ENCODE measurements around the gene COG6. TPM values are rescaled to one million over a fixed set of nuclear protein-coding genes. Genes with fewer than 3 reads are reported as not detected.
A peak's percentile ranks its signal among the peaks of the same experiment; 100 is the strongest.

The COG6 gene
- total RNA-seq, 4 donors from 2014 or later, result 13.0 to 19.9 (median 14.3) TPM

GRCh38 chr13:39749528-39749927, 94.1 kb downstream of the COG6 start:
- H3K27me3 ChIP-seq, result no peaks in the 10 kb centered on the region
- no peak overlapping the region for H3K4me3 ChIP-seq
- H3K9me3 ChIP-seq, result no peaks in the 10 kb centered on the region
- peaks cover 0 to 15% (median 6%) of the 10 kb centered on the region in 4 donors for H3K36me3 ChIP-seq
- no peak for DNase-seq (ENCODE audit: extremely low spot score)
- intact Hi-C loops (cut with DNase I), result no loop called here
- H3K4me1 ChIP-seq, result no peaks in the 10 kb centered on the region
- H3K27ac ChIP-seq (replicated peaks in 1 of 4), result no peak overlapping the region
- no peak for TF ChIP-seq EP300 (IDR thresholded peaks at IDR 0.05)
- no peak for TF ChIP-seq POLR2AphosphoS5 (IDR thresholded peaks at IDR 0.05)
- TF ChIP-seq POLR2A (IDR thresholded peaks at IDR 0.05; ENCODE audit: low read depth), result no peak
- no peak for TF ChIP-seq CTCF (IDR thresholded peaks at IDR 0.05)

GRCh38 chr13:39751805-39752204, 96.3 kb downstream of the COG6 start:
- DNase-seq (ENCODE audit: extremely low spot score), result no peak
- Histone ChIP-seq H3K27ac (replicated peaks in 1 of 4) (no peak overlapping the region), H3K27me3 (no peaks in the 10 kb centered on the region), H3K4me3 (no peak overlapping the region), H3K9me3 (no peaks in the 10 kb centered on the region), H3K36me3 (peaks cover 0 to 15% (median 6%) of the 10 kb centered on the region in 4 donors), H3K4me1 (no peaks in the 10 kb centered on the region)
- TF ChIP-seq POLR2AphosphoS5 (IDR thresholded peaks at IDR 0.05), result no peak
- TF ChIP-seq POLR2A (IDR thresholded peaks at IDR 0.05; ENCODE audit: low read depth), result no peak
- no peak for TF ChIP-seq CTCF (IDR thresholded peaks at IDR 0.05)
- TF ChIP-seq EP300 (IDR thresholded peaks at IDR 0.05), result no peak
- intact Hi-C loops (cut with DNase I), result no loop called here

- no peak overlapping the region for H3K4me3 ChIP-seq
- DNase-seq (ENCODE audit: extremely low spot score), result no peak
- no peaks in the 10 kb centered on the region for H3K36me3 ChIP-seq
- H3K27ac ChIP-seq (replicated peaks in 1 of 4), result no peak overlapping the region
- no peak for TF ChIP-seq EP300 (IDR thresholded peaks at IDR 0.05)
- no peak for TF ChIP-seq CTCF (IDR thresholded peaks at IDR 0.05)
- TF ChIP-seq POLR2A (IDR thresholded peaks at IDR 0.05; ENCODE audit: low read depth), result no peak
- TF ChIP-seq POLR2AphosphoS5 (IDR thresholded peaks at IDR 0.05), result no peak
- intact Hi-C loops (cut with DNase I), result no loop called here
- peaks cover 0 to 6% (median 0%) of the 10 kb centered on the region in 4 donors for H3K9me3 ChIP-seq
- 79% methylated on average over 1 of the region's 1 CpG for WGBS
- peaks cover 0 to 5% (median 1%) of the 10 kb centered on the region in 4 donors for H3K4me1 ChIP-seq
- no peaks in the 10 kb centered on the region for H3K27me3 ChIP-seq
These were observed 105.1 kb downstream of the COG6 start for GRCh38 chr13:39760521-39760920.

GRCh38 chr13:39765801-39766463, 110.5 kb downstream of the COG6 start:
- 55% methylated on average over 2 of the region's 2 CpGs for WGBS
- no peak for TF ChIP-seq POLR2A (IDR thresholded peaks at IDR 0.05; ENCODE audit: low read depth)
- TF ChIP-seq CTCF (IDR thresholded peaks at IDR 0.05), result peak; percentile 30 to 46 (median 35)
- DNase-seq (ENCODE audit: extremely low spot score), result no peak
- Histone ChIP-seq H3K27ac (replicated peaks in 1 of 4) (peak overlapping the region in 2 of 4 donors; percentile 22 to 50), H3K4me3 (no peak overlapping the region), H3K9me3 (no peaks in the 10 kb centered on the region), H3K27me3 (no peaks in the 10 kb centered on the region), H3K36me3 (no peaks in the 10 kb centered on the region), H3K4me1 (peaks cover 7 to 35% (median 23%) of the 10 kb centered on the region in 4 donors)
- intact Hi-C loops (cut with DNase I), result no loop called here

Measured in esophagus muscularis mucosa (tissue), 4 donors.